ENCODE data around the gene POMT2.
"Not testable (repeated sequence)": the region's sequence is repeated elsewhere in the genome, so short reads cannot be mapped to it uniquely, and the experiment has no call there.

The POMT2 gene

DNA sequence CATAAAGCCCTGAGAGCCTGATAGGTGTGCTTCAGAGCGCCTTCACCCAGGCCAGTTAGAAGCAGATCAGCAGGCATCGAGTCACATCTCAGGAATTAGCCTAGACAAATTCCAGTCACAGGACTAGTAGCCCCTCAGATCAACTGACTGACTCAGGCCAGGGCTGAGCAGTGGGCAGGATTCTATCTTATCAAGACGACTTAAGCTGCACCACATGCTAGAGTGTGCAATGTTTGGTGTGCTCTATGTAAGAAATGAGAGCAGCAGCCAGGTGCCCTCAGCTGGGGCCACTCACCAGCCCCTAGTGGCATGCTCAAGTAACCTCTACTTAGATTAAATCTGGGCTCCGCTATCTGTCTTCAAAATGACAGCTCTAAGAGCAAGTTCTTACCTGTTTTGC lies 30.0 kb downstream of the POMT2 start:
- DNase-seq = no peak

DNA sequence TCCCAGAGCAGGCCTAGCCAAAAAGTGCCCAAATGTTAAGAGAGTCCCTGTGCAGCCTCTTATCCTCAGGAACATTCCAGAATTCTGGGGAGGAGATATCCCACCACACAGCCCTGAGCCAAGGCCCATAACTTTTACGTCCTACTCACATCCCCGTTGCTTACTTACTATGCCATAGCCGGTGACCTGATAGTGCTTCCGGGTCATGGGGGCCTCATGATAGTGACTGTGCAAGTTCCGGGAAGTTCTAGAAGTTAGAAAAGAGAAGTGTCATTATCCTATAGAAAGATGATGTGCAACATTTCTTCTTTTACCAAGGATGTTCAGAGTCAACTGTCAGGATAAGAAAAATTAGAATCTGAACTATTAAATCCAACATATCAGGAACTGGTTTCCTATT lies 34.1 kb downstream of the POMT2 start:
- no peak for DNase-seq

DNA sequence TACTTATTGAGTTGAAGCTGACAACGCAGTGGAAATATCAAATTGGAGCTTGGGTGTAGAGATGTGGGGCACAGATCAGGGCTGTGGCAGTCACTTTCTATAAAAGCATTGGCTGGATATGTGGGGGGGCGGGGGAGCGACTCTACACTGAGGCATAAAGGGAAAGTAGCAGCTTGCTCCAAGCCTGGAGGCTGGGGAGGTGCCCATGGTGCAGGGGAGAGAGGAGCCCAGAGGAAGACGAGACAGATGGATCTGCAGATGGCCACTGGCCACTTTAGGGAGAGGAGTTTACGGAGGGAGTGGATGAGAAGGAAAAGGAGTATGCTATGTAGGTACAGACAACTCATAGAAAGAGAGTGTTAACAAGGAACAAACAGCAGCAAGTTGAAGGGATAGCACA lies 36.2 kb downstream of the POMT2 start:
- DNase-seq = no peak

DNA sequence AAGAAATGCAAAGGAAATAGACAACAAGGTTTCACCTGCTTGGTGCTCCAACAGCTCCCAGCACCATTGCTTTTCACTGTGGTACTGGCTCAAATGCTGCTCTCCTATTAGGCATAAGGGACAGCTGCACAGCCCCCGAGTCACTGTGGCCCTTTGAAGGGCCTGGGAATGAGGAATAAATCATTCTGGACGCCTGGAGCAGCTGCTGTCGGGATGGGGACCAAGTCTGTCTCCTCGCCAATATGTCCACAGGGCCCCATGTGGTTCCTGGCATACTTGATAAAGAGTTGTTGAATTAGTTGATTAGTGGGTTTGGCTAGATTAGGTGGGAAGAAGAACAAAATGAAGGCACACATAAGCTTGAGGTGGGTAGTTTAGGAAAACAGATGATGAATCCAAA lies 36.6 kb downstream of the POMT2 start:
- no peak for DNase-seq

DNA sequence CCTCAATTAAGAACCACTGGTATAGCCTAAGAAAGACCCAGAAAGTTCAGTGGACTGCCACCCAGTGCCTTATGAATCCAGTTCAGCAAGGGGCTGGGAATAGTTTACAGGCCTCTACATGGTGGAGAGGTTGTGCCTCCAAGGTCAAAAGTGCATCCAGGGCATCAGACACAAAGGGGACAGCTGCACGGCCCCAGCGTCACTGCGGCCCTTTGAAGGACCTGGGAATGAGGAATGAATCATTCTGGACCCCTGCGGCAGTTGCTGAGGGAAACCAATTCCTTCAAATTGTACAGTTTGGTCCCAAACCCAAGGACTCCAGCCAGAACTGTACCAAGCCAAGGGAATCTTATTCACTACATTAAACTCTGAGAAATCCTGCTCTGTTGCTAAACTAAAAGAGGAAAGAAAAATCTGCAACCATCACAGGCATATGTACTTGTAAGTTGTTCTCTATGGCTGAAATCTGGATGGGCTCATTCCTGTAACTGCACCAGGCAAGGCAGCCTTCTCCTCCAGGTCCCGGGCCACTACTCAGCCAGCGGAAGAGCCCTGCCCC lies 38.8 kb downstream of the POMT2 start:
- DNase-seq = no peak

DNA sequence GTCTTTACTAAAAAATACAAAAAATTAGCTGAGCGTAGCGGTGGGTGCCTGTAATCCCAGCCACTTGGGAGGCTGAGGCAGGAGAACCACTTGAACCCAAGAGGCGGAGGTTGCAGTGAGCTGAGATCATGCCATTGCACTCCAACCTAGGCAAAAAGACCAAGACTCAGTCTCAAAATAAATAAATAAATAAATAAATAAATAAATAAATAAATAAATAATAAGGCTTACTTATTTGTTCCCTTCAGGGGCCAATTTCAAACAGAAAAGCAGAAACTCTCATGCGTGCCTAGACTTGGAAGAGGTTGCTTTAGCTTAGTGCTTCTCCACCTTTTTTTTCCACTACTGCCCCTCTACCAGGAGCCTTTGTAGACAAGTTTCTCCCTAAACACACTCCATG lies 39.8 kb downstream of the POMT2 start:
- DNase-seq = not testable (repeated sequence)

DNA sequence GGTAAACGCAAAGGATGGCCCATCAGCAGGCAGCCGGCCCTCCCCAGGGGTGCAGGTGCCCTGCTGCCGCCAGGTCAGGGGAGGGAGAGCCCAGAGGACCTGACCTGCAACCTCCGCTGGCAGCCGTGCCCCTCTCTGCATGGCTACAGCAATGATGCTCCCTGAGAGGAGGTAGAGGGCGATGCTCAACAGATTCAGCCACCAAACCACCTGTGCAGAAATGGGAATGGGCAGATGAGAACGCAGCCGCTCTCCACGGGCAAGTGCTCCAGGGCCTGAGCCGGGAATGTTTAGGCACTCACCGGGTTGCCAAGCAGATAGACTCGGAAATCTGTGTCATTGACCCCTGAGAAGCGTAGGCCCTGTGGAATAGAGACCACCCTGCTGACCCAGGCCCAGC lies 41.0 kb downstream of the POMT2 start:
- no peak for DNase-seq

DNA sequence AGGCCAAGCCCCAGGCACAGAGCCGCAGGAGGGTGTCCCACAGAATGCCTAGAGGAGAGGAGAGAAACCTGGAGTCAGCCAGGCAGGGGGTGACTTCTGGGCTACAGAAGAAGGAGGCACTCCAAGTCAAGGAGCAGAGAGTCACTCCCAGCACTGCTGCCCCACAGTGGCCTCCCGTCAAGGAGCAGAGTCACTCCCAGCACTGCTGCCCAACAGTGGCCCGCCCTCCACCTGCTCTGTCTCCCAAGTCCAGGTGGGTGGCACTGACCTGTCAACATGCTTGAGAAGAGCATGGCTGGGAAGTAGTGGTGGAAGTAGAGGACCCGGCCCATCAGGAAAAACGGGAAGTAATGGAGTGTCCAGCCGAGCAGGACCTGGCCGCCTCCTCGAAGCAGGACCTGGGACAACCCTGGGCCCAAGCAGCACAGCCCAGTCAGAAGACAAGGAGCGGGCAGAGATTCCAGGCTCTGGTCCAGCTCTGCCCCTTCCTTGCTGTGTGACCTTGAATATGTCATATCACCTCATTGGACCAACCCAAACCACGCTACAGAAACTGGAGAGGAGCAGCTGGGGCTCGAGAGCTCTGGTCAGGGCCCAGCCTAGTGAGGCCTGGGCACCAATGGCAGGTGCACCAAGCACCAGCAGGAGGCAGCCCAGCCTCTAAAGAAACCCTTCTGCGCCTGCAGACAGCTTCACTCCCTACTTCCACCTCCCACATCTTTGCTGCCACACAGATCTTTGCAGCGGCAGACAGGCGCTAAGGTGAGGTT lies 42.0 kb downstream of the POMT2 start:
- no peak for DNase-seq

DNA sequence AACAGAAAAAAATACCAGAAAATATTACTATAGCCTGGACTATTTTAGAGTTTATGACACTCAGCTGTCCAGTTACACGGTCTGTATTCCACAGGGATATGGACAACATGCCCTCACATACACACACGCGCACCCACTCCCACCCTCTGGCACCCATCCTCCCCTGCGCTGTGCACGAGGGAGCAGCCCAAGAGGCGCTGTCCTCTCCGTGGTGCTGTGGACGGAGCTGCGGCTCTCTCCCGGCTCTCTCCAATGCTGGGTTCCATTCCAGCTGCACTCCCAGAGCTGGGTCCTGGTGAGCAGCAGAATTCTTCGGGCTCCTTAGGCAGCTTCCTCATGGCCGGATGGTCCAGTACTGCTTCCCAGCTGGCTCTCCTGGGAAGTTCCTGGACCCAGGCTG lies 43.7 kb downstream of the POMT2 start:
- no peak for DNase-seq

DNA sequence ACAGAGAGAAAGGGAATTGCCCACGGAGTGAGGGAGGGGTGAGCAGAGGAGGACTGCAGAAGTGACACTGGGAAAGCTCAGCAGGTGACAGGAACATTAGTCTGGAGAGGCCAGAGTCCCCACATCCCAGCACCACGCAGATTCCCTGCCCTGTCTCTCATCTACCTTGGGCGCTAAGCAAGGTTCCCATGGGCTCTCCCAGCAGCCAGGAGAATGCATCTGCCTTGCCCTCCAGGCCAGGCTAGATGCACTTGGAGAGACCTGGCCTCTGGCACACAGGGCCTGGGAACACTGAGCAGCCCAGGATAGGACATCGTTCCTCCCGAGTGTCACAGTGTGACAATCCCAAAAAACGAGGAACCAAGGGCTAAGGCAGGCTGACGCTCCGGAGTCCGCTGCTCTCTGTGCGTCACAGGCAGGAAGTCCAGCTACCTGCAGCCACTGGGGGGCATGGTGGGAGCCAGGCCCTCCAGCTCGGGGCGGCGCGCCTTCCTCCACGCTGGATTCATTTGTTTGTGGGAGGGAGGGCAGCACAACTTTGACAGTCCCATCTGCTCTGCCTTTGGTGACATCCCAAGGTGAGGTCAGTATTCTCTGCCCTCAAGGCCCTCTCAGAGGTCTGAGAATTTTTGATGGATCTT lies 44.3 kb downstream of the POMT2 start:
- DNase-seq = no peak

DNA sequence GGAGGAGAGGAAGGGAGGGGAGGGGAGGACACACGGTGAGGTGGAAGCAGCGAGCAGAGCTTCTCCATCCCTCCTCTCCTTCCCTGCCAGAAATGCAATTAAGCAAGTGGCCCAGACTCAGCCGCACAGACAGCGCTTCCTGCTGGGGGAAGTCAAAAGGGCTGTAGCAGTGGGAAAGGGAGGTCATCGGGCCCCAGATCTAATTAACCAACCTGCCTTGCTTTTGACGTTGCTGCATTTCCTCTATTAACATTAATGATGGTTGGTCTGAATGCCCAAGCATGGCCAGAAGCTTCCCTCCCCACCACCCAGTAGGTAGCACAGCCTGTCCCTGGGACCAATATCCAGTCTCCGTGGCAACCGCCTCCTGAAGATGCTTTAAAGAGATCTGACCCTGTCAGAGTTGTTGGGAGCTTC lies 45.1 kb downstream of the POMT2 start:
- DNase-seq = no peak

DNA sequence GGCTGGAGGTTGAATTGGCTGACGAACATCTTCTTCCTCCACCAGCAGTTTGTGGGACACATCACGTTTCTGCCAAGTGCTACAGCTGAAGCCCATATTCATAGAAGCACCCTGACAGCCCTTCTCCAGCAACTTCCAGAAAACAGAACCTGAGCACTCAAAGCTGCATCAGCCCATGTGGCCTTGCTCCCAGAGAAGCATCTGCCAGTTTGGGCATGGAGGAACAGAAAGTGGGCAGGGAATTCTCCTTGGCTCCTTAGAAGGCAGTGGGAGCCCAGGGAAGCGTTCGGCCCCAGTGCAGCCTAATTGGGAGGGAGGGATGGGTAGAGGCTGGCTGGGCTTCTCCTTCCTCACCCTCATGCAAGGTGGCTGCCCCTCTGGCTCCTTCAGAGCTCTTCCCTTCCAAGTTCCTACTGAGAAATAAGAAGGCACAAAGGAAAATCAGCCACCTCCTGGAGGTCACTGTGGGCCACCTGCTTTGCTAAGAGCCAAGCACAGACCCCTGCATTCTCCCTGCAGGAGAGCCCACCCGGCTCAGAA lies 45.6 kb downstream of the POMT2 start:
- no peak for DNase-seq

DNA sequence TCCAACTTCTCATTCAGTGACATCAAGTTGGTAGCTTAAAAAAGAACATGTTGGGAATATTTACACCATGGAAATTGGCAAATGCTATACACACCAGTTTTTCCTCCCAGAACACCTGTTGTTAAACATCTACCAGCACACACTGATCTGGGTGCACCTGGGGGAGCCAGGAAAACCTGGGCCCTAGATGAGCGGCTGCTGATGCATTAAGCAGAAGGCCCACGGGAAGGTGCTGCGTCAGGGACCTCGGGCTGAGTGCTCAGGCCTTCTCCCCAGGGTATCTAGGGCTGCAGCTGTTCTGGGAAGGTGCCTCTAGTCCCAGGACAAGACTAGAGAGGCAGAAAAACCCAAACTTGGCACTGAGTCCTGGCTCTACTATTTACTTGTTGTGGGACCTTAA lies 46.9 kb downstream of the POMT2 start:
- DNase-seq = no peak

DNA sequence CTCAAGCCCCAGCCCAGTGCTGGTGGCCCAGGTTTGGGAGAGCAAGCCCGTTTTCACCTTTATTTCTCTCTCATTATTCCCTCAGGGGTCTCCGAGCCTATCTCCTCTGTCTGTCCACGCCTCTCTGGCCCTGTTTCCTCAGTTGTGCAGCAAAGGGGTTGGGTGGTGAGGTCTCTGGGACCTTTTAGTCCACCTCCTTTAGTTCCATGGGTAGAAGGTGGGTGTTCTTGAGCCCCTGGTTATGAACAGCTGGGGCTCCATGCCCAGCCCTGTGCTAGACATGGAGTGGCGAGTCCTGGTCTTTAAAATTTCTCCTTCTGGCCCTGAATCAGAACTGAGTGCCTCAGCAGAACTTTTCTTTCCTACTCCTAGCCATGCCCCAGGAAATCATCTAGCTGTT lies 48.4 kb downstream of the POMT2 start:
- no peak for DNase-seq

DNA sequence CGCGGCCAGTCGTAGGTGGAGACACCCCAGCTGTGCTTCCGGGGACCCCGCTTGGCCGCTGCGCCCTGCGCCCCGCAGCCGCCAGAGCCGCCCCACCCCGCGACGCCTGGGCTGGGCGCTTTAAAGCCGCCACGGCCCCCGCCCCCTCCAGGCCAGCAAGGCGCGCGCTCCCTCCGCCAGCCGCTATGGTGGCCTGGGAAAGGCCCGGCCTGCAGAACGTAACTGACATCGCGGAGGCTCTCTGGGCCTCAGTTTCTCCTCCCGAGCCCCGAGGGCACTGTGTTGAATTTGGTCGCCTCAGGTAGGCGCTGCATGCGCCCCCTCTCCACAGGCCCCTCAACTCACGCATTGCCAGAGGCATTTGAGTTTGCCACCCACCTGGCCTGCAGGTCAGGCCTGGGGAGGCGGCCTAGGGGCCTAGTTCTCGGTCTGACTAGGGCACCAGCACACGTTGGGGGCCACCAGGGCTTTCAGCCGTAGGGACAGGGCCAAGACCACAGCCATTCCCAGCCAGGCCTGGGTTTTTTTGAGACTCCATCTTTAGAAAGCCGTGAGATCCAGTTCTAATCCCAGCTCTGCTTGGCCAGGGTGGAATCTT lies 49.5 kb downstream of the POMT2 start, which contains the start of gene NGB:
Gene NGB (minus strand): TSS at position 94 of the 598 bp plus-strand sequence. CDS start 269 bp downstream, outside the sequence.
- no peak for DNase-seq

DNA sequence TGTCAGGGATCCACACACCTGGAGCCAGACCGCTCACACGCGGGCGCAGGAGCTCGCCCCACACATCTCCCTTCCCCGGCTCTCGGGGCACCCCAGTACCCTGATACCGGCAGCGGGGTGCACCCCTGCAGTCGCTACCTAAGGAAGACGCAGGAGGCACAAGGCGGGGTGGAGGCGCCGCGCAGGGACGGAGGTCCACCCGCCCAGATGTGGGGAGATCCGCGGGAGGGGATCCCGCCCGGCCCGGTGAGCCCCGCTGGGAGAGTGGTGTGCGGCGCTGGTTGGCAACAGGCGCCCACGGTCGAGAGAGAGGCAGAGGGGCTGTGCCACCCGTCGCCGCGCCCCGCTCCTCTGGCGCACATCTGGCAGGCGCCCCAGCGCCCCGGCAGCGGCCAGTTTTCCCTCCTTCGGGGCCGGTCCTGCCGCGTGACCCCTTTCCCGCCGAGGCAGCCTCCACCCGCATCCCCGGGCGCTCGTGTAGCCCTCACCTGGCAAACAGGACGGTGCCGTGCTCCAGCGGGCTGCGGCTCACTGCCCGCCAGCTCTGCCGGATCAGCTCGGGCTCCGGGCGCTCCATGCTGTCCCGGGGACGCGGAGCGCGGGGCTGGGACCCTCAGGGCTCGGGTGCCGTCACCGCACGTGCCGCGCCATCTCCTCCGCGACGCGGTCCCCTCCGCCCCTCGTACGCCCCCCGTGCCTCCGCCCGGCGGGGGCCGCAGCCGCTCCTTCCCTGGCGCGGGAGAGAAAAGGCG lies 50.1 kb downstream of the POMT2 start:
- no peak for DNase-seq

DNA sequence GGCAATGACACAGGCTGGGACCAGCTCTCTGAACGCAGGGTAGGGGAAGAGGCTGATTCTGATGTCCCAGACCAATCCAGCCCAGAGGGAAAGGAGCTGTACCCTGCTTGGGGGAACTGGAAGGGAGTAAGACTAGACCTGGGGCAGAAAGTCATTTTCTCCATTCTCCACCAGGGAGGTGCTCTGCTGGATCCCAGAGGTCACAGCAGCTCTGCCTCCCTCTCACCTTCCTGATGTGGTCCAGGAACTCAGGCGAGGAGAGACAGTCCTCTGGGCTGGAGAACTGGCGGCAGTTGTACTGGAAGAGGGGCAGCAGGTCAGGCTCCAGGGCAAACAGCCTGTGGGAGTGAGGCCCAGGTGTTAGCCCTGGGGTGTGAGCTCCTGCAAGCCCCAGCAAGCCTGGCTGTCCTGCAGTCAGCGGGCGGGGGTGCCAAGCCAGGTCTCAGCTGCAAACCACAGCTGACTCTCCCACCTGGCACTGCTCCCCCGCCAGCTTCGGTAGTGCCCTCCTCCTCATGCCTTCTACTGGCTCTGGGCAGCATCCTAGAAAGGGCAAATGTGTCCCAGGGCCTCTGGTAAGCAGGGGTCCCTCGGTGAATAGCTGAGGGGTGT lies 51.6 kb downstream of the POMT2 start:
- no peak for DNase-seq

DNA sequence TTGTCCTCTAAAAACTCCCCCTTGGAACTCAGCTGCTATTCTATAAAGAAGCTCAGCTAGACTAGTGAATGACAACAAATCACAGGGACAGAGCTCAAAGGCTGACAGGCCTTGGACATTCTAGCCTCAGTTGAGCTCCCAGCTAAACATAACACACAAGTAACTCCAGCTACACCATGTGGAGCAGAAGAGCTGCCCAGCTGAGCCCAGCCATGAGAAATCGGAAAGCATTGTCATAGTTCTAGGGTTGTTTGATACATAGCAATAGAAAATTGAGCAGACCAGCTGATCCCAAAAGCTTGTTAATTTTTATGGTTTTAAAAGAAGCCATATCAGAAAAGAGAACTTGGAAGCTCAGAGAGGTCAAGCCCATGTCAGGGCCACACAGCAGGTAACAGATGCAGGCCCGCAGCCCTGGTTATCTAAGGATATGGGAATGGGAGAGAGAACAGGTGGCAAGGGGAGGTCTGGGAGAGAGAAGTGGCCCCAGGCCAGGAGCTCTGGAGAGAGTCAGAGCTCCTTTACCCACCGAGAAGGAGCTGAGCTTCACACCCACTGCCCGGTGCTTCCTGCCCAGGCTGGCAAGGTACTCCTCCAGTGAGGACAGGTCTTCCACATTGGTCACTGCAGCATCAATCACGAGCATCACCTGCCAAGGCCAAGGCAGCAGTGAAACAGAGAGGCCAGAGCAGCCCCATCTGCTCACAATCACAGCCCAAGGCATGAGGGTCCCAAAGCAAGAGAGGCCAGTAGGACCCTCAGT lies 52.6 kb downstream of the POMT2 start:
- DNase-seq = no peak

DNA sequence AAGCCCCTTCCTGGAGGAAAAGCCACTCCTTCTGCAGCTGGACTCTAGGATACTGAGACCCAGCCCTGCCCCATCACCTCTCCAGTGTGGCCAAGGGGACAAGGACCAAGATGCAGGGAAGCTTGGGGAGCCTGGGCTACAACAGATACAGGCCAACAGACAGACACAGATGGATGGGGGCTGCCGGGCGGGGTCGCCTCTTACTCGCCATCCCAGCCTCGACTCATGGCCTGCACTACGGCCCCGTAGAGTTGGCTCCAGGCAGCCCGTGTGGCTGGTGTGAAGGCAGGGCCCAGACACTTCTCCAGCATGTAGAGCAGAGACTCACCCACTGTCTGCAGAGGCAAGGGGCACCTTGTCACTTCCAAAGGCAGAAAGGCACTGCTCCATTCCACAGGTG lies 54.3 kb downstream of the POMT2 start:
- DNase-seq = no peak

DNA sequence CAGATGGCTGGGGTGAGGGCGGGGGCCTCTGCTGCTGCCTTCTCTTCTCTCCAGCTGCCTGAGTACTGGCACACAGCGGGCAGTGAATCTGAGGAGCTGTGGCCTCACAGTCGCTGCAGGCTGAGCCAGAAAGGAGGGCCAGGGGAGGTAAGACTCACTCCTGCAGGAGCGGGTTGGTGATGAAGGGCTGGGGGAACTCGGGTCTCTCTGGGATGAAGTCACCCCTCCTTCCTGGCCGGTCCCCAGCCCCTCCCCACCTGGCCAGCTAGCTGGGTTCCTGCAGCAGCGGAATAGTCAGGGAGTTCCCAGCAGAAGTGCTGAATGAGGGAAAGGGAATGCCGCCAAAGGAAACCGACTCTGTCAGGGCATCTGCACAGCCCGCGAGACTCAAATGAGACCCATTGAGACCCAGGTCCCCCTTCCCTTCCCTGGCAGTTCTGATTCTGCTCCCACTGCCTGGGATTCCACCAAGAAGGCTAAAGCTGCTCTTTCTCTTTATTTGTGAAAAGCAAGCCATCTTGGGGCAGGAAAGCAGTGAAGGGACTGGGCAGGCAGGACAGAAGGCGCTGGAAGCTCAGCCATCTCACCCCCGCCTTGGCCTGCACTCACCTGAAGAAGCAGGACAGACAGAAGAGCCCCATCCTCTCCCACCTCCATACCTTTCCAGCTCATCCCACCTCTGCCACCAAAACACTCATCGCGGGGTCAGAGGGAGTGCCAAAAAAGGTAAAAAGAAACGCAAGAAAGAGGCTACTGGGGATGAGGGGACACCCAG lies 54.9 kb downstream of the POMT2 start:
- DNase-seq = no peak

DNA sequence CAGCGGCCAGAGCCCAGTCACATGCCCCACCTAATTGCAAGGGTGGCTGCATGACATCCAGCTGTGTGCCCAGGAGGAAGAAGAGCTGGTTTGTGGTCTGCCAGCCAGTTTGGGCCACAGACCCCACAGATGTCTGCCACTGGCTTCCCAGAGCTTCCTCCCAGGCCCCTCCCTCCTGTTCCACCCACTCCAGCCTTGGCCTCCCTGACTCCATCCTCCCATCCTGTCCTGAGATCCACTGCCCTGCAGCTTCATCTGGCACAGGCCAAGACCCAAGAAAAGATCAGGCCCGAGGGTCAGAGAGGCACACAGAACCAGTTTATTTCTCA lies 55.5 kb downstream of the POMT2 start:
- no peak for DNase-seq

Data from activated gamma-delta T cell treated with Interleukin-2 at 50 U/mL for 16 hours (primary cell).